ENCODE measurements around the gene HYOU1. TPM values are rescaled to one million over a fixed set of nuclear protein-coding genes. Genes with fewer than 3 reads are reported as not detected.

HYOU1 gene
- polyA plus RNA-seq, 1 of the 3 experiments (the other 2 are of a cell fraction) = 90.8 TPM

DNA sequence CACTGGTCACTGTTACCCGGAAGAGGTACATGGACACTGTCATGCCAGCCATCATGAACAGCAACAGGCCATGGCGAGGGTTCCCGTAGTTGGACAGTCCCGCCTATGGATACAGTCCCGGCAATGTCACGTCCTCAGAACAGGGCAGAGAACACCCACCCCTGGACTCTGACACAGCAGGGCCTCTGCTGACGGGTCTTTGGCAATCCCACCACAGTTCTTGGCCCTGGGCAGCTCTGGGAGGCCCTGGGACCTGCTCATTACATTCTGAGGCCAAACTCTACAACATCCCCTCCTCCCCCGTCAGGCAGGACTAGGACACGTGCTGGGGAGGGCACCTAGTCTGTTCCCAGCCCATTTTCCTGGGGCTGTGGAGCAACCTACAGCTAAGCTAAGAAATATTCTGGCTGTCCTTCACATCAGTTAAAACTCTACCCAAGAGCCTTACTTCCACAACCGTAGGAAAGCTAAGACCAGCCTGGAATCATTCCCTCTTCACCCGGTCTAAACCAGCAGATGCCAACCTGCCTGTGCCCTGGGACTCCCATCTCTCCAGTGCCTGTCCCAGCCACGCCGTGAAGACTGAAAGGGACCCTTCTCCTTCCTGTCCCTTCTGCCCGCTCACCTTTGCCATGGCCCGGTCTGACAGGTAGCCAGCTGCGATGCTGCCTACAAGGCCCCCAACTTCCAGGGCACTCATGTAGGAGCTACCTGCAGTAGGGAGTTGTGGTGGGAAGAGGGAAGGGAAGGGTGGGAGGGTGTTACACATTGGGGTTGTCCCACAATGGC is 30.8 kb downstream of the HYOU1 start:
- no peaks in the 10 kb centered on the region for H3K9me3 ChIP-seq
- DNase-seq = no peak
- H3K36me3 ChIP-seq (replicated peaks in 1 of 2; ENCODE audit: control insufficient read depth in 1 of 2, insufficient read depth in 2 of 2, low read length in 1 of 2) = peaks cover 22 to 40% of the 10 kb centered on the region in 2 experiments
- WGBS (ENCODE audit: low lambda C conversion rate) = 94% methylated on average over 12 of the region's 16 CpGs
- H3K9me2 ChIP-seq = no peaks in the 10 kb centered on the region
- H3K4me3 ChIP-seq (ENCODE audit: low read depth in 2 of 2, low read length in 1 of 2) = no peak overlapping the region
- H3K4me2 ChIP-seq = no peak overlapping the region
- POLR2A ChIA-PET = interaction anchor here (0.8 to 1.4 kb wide), 2 partner anchors 11 to 30 kb away, joined by 3 read pairs; no protein-coding TSS in a partner anchor
- peaks cover 15% of the 10 kb centered on the region; the same call in 1 of the 2 replicates for H3K79me2 ChIP-seq (ENCODE audit: insufficient read depth)
- no peak for TF ChIP-seq TCF12 (IDR thresholded peaks at IDR 0.05)
- TF ChIP-seq, protein P1, sequence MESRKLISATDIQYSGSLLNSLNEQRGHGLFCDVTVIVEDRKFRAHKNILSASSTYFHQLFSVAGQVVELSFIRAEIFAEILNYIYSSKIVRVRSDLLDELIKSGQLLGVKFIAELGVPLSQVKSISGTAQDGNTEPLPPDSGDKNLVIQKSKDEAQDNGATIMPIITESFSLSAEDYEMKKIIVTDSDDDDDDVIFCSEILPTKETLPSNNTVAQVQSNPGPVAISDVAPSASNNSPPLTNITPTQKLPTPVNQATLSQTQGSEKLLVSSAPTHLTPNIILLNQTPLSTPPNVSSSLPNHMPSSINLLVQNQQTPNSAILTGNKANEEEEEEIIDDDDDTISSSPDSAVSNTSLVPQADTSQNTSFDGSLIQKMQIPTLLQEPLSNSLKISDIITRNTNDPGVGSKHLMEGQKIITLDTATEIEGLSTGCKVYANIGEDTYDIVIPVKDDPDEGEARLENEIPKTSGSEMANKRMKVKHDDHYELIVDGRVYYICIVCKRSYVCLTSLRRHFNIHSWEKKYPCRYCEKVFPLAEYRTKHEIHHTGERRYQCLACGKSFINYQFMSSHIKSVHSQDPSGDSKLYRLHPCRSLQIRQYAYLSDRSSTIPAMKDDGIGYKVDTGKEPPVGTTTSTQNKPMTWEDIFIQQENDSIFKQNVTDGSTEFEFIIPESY (IDR thresholded peaks at IDR 0.05; ENCODE audit: borderline replicate concordance, low read depth) = no peak
- no peak for TF ChIP-seq FOXJ3 (CRISPR knock-in tag; IDR thresholded peaks at IDR 0.05)
- TF ChIP-seq RFX5 (IDR thresholded peaks at IDR 0.05; ENCODE audit: low read length) = no peak
- TF ChIP-seq CHD2 (IDR thresholded peaks at IDR 0.05; ENCODE audit: low read length, partially characterized antibody) = no peak
- no peak for TF ChIP-seq TAF1 (IDR thresholded peaks at IDR 0.05; ENCODE audit: borderline replicate concordance, low read depth, low read length)
- TF ChIP-seq MXI1 (IDR thresholded peaks at IDR 0.05; ENCODE audit: low read depth, low read length) = no peak
- no peak for TF ChIP-seq RXRA (IDR thresholded peaks at IDR 0.05; ENCODE audit: borderline replicate concordance, low read depth)
- TF ChIP-seq YY1 (IDR thresholded peaks at IDR 0.05; ENCODE audit: low read depth) = no peak
- TF ChIP-seq, protein P2, sequence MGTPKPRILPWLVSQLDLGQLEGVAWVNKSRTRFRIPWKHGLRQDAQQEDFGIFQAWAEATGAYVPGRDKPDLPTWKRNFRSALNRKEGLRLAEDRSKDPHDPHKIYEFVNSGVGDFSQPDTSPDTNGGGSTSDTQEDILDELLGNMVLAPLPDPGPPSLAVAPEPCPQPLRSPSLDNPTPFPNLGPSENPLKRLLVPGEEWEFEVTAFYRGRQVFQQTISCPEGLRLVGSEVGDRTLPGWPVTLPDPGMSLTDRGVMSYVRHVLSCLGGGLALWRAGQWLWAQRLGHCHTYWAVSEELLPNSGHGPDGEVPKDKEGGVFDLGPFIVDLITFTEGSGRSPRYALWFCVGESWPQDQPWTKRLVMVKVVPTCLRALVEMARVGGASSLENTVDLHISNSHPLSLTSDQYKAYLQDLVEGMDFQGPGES (IDR thresholded peaks at IDR 0.05; ENCODE audit: low read depth, low read length) = no peak
- no peak for TF ChIP-seq RCOR1 (IDR thresholded peaks at IDR 0.05; ENCODE audit: low read length)
- TF ChIP-seq FOXM1 (IDR thresholded peaks at IDR 0.05; ENCODE audit: low read depth) = no peak
- no peak for TF ChIP-seq ELF1 (IDR thresholded peaks at IDR 0.05)
- no peak for TF ChIP-seq POLR2AphosphoS5 (IDR thresholded peaks at IDR 0.05; ENCODE audit: low read depth, low read length)
- no peak for TF ChIP-seq SMC3 (IDR thresholded peaks at IDR 0.05; ENCODE audit: low read depth, low read length)
- TF ChIP-seq, protein P3, sequence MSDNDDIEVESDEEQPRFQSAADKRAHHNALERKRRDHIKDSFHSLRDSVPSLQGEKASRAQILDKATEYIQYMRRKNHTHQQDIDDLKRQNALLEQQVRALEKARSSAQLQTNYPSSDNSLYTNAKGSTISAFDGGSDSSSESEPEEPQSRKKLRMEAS (IDR thresholded peaks at IDR 0.05; ENCODE audit: low read depth) = no peak
- TF ChIP-seq FOSL2 (IDR thresholded peaks at IDR 0.05; ENCODE audit: borderline replicate concordance, low read depth) = no peak
- no peak overlapping the region for H3K27ac ChIP-seq (ENCODE audit: low read depth in 2 of 2, low read length in 1 of 2)
- peaks cover 12 to 15% of the 10 kb centered on the region in 2 experiments; a peak in 3 of 4 replicates for H3K4me1 ChIP-seq (ENCODE audit: control insufficient read depth in 1 of 2, insufficient read depth in 2 of 2, low read depth in 1 of 2, low read length in 1 of 2)
- H3K9ac ChIP-seq = no peak overlapping the region
- no peaks in the 10 kb centered on the region for H3K27me3 ChIP-seq (ENCODE audit: insufficient read depth)
- H4K20me1 ChIP-seq (ENCODE audit: insufficient read depth) = no peaks in the 10 kb centered on the region
- no peak overlapping the region for H2AFZ ChIP-seq (ENCODE audit: low read depth)
- H3F3A ChIP-seq (replicated peaks; ENCODE audit: insufficient read depth) = peaks cover 12% of the 10 kb centered on the region
- CTCF ChIA-PET = interaction anchor here (1.4 kb wide), 1 partner anchor 19 kb away, joined by 3 read pairs; no protein-coding TSS in a partner anchor
